Mammary epithelial cell (primary cell): Measurements from ENCODE around the gene DSCAM.

Source experiments
- CTCF ChIP-seq, 2 donors: IDR thresholded peaks in 1 of 2; conservative IDR thresholded peaks in 1 of 2; 2 replicates each; pipeline ENCODE4 v1.5.1; 2011 to 2012; ENCODE audit warnings: inconsistent platforms in 2 of 2, low read length in 2 of 2, mild to moderate bottlenecking in 2 of 2, control low read depth in 1 of 2, low read depth in 1 of 2; ENCODE audit not compliant: insufficient read depth in 1 of 2; ENCODE audit errors: extremely low read depth in 1 of 2
- EZH2 ChIP-seq: IDR thresholded peaks from 2 replicates; pipeline ENCODE4 v1.6.1; 2012; ENCODE audit warnings: low read length, inconsistent platforms, borderline replicate concordance

GRCh38 chr21:40176724-40177123, 670.2 kb downstream of the DSCAM start:
- TF ChIP-seq CTCF (conservative IDR thresholded peaks at IDR 0.05 in 1 of 2, IDR thresholded peaks at IDR 0.05 in 1 of 2; ENCODE audit: extremely low read depth in 1 of 2, insufficient read depth in 1 of 2, low read depth in 1 of 2, low read length in 2 of 2): no peak
- no peak for TF ChIP-seq EZH2
